ENCODE data around the gene RMC1.

RMC1 gene

DNA sequence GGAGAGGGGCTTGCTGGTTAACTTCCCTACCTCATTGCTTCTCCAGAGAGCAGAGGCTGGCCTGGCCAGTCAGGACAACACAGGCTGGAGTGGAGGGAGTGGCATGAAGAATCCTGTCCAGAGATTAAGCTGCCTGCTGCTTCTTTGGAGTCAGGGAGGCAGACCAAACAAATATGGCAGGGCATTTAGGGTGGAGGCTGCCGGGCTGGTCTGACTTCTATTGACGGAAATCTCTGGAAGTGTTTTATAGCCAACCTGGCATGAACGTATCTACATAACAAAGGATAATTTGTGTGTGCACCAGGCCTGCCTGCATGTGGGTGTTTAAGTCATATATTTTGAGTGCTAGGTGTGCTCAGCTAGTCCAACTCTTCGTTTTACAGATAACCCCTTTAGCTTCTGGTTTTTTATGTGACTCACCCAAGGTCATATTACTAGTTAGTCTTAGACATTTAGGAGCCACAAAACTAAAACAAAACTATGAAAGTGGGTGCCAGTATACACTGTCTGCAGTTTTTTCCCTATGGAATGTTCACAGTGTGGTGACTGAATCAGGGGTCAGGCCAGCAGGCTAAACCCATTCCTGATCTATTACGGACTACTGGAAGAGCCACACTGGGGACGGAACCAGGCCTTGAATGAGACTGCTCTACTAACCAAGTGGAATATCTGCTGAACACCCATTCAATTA is 77.5 kb downstream of the RMC1 start:
- no peak for DNase-seq (ENCODE audit: low read depth in 1 of 2, low spot score in 1 of 2)
